Type B pancreatic cell (in vitro differentiated cells): Measurements from ENCODE around the gene ERCC6. TPM values are rescaled to one million over a fixed set of nuclear protein-coding genes. Genes with fewer than 3 reads are reported as not detected.

Experiments used
- DNase-seq: peaks from one replicate; pipeline ENCODE4 v3.0.0; 2021; ENCODE audit warnings: mixed read lengths; ENCODE audit not compliant: unreplicated experiment; ENCODE audit errors: extremely low spot score
- H3K27ac Mint-ChIP-seq: 2 replicates; pipeline ENCODE4 v1.8.0; 2021; ENCODE audit warnings: mild to moderate bottlenecking, mixed read lengths
- H3K27me3 Mint-ChIP-seq: 2 replicates; pipeline ENCODE4 v1.8.0; 2021; ENCODE audit warnings: mixed read lengths
- H3K36me3 Mint-ChIP-seq: 2 replicates; pipeline ENCODE4 v1.8.0; 2021; ENCODE audit warnings: mixed read lengths
- H3K4me1 Mint-ChIP-seq: one replicate; pipeline ENCODE4 v1.8.0; 2021; ENCODE audit warnings: mixed read lengths; ENCODE audit not compliant: unreplicated experiment
- H3K4me3 Mint-ChIP-seq: 2 replicates; pipeline ENCODE4 v1.8.0; 2021; ENCODE audit warnings: mild to moderate bottlenecking, mixed read lengths
- H3K9me3 Mint-ChIP-seq: 2 replicates; pipeline ENCODE4 v1.8.0; 2021; ENCODE audit warnings: mixed read lengths
- CTCF ChIP-seq: fragments of 200-600 bp; sonication (generic); conservative IDR thresholded peaks from 2 replicates; pipeline ENCODE4 v1.5.0; 2021; ENCODE audit warnings: antibody characterized with exemption, mild to moderate bottlenecking
- total RNA-seq: library from RNA; stranded (reverse); gene quantifications from 2 replicates; pipeline ENCODE4 v1.2.1, GENCODE V29; 2021; ENCODE audit warnings: low replicate concordance

The ERCC6 gene
- total RNA-seq, 1 donor from 2014 or later, result 28.5 TPM

- no peak for DNase-seq
- no peaks in the 10 kb centered on the region for H3K27me3 Mint-ChIP-seq
- no peak for TF ChIP-seq CTCF
- no peaks in the 10 kb centered on the region for H3K9me3 Mint-ChIP-seq
- H3K4me1 Mint-ChIP-seq, result no peaks in the 10 kb centered on the region
- H3K4me3 Mint-ChIP-seq, result no peak overlapping the region
- no peak overlapping the region for H3K27ac Mint-ChIP-seq
- H3K36me3 Mint-ChIP-seq, result peaks cover 31% of the 10 kb centered on the region
Observed at GRCh38 chr10:49527061-49527460, 11.9 kb downstream of the ERCC6 start.

GRCh38 chr10:49526619-49527018 is 12.3 kb downstream of the ERCC6 start:
- no peak overlapping the region for H3K27ac Mint-ChIP-seq
- peaks cover 26% of the 10 kb centered on the region for H3K36me3 Mint-ChIP-seq
- H3K4me1 Mint-ChIP-seq, result no peaks in the 10 kb centered on the region
- no peaks in the 10 kb centered on the region for H3K27me3 Mint-ChIP-seq
- H3K4me3 Mint-ChIP-seq, result no peak overlapping the region
- no peaks in the 10 kb centered on the region for H3K9me3 Mint-ChIP-seq
- DNase-seq, result no peak
- TF ChIP-seq CTCF, result no peak

- H3K36me3 Mint-ChIP-seq, result peaks cover 23% of the 10 kb centered on the region
- TF ChIP-seq CTCF, result no peak
- H3K4me3 Mint-ChIP-seq, result no peak overlapping the region
- no peaks in the 10 kb centered on the region for H3K27me3 Mint-ChIP-seq
- no peak overlapping the region for H3K27ac Mint-ChIP-seq
- DNase-seq, result no peak
- no peaks in the 10 kb centered on the region for H3K9me3 Mint-ChIP-seq
- H3K4me1 Mint-ChIP-seq, result no peaks in the 10 kb centered on the region
Observed at GRCh38 chr10:49524496-49524895, 14.4 kb downstream of the ERCC6 start.

- Mint-ChIP-seq H3K4me3 (no peak overlapping the region), H3K4me1 (peaks cover 9% of the 10 kb centered on the region), H3K27ac (no peak overlapping the region), H3K27me3 (no peaks in the 10 kb centered on the region), H3K9me3 (no peaks in the 10 kb centered on the region), H3K36me3 (peaks cover 31% of the 10 kb centered on the region)
- TF ChIP-seq CTCF, result no peak
- no peak for DNase-seq
Observed at GRCh38 chr10:49523301-49523700, 15.6 kb downstream of the ERCC6 start.

GRCh38 chr10:49521062-49521461 is 17.9 kb downstream of the ERCC6 start:
- Mint-ChIP-seq H3K9me3 (no peaks in the 10 kb centered on the region), H3K27ac (no peak overlapping the region), H3K4me1 (peaks cover 9% of the 10 kb centered on the region), H3K36me3 (peaks cover 23% of the 10 kb centered on the region), H3K27me3 (no peaks in the 10 kb centered on the region), H3K4me3 (no peak overlapping the region)
- no peak for DNase-seq
- TF ChIP-seq CTCF, result no peak
